Neural cell (in vitro differentiated cells): ENCODE data around the gene WASF3.

Experiments
- POLR2AphosphoS5 ChIP-seq: IDR thresholded peaks from 2 replicates; pipeline ENCODE4 v1.6.1; 2012
- TAF1 ChIP-seq: IDR thresholded peaks from 2 replicates; pipeline ENCODE4 v1.6.1; 2012; ENCODE audit warnings: low read depth
- TF ChIP-seq, protein P1 (sequence below): fragments of 450-650 bp; IDR thresholded peaks from 2 replicates; pipeline ENCODE4 v1.5.1; 2014; ENCODE audit warnings: antibody characterized with exemption, mild to moderate bottlenecking, moderate library complexity; ENCODE audit not compliant: poor library complexity, severe bottlenecking
- TF ChIP-seq, protein P2 (sequence below): IDR thresholded peaks from 2 replicates; pipeline ENCODE4 v1.6.1; 2012; ENCODE audit warnings: borderline replicate concordance

DNA sequence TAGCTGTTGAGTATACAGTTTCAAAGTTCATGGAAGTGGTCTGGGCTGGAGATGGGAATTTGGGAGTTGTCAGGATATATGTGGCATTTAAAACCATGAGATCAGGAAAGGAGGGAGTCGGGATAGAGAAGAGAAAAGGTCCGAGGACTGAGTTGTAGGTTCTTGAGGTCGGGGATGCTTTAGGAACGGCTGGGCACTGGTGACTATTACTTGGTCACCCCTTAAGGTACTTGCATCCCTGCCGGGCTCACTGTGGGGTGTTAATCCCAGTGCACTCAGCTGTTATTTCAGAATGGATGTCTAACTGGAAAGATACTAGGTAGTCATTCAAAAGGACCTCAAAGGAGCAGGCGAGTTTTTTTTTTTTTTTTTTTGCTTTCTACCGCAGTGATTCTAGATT, 34.2 kb downstream of the WASF3 start:
- TF ChIP-seq, protein P1, sequence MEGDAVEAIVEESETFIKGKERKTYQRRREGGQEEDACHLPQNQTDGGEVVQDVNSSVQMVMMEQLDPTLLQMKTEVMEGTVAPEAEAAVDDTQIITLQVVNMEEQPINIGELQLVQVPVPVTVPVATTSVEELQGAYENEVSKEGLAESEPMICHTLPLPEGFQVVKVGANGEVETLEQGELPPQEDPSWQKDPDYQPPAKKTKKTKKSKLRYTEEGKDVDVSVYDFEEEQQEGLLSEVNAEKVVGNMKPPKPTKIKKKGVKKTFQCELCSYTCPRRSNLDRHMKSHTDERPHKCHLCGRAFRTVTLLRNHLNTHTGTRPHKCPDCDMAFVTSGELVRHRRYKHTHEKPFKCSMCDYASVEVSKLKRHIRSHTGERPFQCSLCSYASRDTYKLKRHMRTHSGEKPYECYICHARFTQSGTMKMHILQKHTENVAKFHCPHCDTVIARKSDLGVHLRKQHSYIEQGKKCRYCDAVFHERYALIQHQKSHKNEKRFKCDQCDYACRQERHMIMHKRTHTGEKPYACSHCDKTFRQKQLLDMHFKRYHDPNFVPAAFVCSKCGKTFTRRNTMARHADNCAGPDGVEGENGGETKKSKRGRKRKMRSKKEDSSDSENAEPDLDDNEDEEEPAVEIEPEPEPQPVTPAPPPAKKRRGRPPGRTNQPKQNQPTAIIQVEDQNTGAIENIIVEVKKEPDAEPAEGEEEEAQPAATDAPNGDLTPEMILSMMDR = no peak
- TF ChIP-seq TAF1 (no peak), POLR2AphosphoS5 (no peak)
- TF ChIP-seq, protein P2, sequence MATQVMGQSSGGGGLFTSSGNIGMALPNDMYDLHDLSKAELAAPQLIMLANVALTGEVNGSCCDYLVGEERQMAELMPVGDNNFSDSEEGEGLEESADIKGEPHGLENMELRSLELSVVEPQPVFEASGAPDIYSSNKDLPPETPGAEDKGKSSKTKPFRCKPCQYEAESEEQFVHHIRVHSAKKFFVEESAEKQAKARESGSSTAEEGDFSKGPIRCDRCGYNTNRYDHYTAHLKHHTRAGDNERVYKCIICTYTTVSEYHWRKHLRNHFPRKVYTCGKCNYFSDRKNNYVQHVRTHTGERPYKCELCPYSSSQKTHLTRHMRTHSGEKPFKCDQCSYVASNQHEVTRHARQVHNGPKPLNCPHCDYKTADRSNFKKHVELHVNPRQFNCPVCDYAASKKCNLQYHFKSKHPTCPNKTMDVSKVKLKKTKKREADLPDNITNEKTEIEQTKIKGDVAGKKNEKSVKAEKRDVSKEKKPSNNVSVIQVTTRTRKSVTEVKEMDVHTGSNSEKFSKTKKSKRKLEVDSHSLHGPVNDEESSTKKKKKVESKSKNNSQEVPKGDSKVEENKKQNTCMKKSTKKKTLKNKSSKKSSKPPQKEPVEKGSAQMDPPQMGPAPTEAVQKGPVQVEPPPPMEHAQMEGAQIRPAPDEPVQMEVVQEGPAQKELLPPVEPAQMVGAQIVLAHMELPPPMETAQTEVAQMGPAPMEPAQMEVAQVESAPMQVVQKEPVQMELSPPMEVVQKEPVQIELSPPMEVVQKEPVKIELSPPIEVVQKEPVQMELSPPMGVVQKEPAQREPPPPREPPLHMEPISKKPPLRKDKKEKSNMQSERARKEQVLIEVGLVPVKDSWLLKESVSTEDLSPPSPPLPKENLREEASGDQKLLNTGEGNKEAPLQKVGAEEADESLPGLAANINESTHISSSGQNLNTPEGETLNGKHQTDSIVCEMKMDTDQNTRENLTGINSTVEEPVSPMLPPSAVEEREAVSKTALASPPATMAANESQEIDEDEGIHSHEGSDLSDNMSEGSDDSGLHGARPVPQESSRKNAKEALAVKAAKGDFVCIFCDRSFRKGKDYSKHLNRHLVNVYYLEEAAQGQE = no peak
